GM12872 (cell line): ENCODE measurements around the gene LEF1.

Experiments used
- TF ChIP-seq, protein P1 (sequence below): IDR thresholded peaks from 3 replicates; pipeline ENCODE4 v1.5.1; 2011; ENCODE audit warnings: low read depth, mild to moderate bottlenecking, low read length, moderate library complexity; ENCODE audit not compliant: insufficient read depth

LEF1 gene

DNA sequence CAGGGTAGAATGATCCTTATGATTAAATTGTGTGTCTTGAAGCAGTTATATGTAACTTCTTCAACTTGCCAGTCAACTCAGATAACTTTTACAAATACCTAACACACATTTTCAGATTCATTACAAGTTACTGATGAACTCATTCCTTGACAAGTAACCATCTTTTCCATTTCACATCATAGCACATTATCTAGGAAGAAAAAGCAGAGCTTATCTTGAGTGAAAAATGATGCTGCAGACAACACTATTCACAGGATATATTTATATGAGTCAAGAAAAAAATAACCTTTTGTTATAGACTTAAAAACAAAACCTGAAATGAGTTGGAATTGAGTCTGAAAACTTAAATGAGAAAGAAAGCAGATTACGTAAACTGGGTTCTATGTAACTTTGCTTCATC, 68.9 kb downstream of the LEF1 start:
- TF ChIP-seq, protein P1, sequence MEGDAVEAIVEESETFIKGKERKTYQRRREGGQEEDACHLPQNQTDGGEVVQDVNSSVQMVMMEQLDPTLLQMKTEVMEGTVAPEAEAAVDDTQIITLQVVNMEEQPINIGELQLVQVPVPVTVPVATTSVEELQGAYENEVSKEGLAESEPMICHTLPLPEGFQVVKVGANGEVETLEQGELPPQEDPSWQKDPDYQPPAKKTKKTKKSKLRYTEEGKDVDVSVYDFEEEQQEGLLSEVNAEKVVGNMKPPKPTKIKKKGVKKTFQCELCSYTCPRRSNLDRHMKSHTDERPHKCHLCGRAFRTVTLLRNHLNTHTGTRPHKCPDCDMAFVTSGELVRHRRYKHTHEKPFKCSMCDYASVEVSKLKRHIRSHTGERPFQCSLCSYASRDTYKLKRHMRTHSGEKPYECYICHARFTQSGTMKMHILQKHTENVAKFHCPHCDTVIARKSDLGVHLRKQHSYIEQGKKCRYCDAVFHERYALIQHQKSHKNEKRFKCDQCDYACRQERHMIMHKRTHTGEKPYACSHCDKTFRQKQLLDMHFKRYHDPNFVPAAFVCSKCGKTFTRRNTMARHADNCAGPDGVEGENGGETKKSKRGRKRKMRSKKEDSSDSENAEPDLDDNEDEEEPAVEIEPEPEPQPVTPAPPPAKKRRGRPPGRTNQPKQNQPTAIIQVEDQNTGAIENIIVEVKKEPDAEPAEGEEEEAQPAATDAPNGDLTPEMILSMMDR, result no peak

DNA sequence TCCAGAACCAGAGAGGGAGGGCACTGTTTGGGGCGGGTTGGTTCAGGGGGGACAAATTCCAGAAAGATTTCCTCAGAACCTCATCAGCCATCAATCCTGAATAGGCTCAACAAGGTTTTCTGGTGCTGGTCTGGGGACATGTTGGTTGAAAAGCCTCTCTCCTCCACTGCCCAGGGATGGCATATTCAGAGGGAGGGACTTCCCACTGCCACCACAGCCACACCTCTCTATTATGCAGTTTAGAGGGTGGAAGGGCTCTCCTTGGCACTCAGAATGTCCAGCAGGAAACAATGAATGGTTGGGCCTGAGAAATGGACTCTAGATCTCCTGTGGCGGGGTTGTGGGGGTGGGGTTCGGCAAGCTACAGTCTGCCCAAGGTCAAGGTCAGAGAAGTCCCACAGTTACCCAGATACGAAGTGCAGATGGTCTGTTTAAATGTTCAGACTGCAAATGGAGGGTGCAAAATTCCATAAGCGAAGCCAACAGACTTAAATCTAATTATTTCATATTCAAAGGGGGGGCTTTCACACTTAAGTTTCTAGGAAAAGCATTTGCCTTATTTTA, 70.7 kb downstream of the LEF1 start:
- TF ChIP-seq, protein P1, result no peak

DNA sequence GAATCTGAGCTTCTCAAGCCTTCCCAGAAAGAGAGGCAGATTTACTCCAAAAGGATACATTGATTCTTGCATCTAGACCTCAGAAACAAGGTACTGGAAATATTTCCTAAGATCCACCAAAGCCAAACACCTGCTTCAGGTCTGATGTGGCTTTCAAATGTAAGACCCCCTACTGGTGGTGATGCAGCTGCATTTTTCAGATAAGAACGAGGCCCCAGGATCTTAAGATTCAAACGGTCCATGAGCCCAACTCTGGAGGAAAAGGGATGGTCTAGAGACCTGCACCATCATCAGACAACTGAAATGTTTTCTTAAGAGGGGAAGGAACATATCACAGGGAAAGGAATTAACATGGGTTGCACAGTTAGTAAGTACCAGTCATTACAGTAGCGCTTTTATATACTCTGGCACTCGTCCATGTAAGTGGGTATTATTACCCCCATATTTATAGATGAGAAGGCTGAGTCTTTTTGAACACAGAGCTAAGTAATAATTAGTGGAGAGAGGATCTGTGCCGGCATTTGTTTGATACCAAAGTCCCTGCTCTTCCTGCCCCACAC, 73.7 kb downstream of the LEF1 start:
- TF ChIP-seq, protein P1, result no peak

DNA sequence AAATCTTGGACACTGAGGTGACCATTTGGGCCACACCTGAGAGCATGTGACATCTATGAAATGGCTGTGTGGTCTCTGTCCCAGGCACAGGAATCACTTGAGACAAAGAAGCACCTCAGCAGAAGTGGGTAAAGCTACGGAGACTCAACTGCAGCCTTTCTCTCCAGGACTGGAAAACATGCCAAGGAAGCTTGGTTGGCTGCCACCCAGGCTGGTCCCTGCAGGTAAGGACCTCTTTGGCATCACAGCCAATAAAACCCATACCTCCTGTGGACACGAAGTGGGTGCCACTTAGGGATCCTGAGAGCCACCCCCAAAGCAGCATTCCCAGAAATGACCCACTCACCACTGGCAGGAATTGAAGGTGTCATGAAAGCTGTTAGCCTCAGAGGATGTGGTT, 74.6 kb downstream of the LEF1 start:
- TF ChIP-seq, protein P1, result no peak

DNA sequence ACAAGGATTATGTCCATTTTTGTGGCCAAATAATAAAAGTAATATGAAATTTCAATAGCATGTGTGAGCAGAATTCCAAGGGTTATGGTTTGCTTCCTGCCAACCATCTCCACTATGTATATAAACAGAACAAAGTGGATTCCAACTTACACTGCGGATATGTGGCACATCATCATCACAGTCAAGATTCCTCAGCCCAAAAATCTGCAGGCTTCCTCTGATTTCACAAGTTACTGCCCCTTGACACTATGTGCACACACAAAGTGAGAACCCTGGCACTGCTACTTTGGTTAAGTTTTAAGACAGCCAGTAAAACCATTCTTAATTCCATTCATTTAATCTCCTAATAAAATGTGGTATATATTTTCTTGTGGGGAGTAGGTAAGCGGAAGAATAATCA, 76.4 kb downstream of the LEF1 start:
- TF ChIP-seq, protein P1, result no peak

DNA sequence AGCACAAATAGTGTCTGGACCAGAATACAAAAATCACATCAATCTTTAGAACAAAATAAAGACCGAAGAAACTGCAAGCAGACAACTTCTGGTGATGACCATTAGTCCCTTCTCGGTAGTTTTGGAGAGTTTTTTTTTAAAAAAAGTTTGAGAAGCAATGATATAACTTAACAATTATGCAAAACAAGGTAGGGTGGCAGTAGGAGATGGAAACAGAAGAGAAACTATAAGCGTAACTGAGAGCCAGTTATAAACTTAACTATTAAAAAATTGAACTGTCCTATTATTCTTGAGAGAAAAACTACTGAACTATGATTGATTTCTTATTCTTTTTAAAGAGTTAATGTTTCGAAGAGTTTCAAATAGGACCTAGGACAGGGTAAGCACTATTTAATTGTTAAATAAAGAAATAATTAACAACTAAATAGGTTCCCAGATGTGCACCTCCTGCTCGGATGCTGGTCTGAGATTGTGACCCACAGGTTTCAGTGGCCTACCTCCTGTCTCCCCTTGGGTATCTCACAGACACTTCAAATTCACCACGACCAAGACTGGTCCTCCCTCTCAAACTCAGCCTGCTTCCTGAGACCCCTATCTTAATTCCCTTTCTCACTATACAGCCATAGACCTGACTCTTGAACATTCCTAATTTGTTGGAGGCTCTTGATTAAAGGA, 81.3 kb downstream of the LEF1 start:
- TF ChIP-seq, protein P1, result no peak

DNA sequence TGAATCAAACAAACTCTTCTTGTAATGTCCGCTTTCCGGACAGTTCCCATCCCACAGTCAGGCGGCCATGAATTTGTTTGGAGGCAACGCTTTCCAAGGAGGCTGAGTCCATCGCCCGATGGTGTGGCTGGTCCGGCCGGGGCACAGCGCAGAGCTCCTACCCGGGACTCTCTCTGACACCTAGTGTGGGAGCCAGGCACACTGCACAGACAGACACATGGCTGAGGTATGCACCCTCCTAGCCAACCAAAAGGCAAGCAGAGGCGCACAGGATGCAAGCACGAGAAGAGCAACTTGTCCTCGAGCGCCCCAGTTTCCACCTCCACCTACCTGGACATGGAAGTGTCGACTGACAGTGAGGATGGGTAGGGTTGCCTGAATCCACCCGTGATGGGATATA, 87.5 kb downstream of the LEF1 start:
- TF ChIP-seq, protein P1, result no peak
